HEK293T (cell line): ENCODE data around the gene INO80.

Experiments
- PKNOX1 ChIP-seq: fragments of 450-650 bp; IDR thresholded peaks from 2 replicates; pipeline ENCODE4 v1.6.1; 2016
- SUZ12 ChIP-seq: fragments of 450-650 bp; IDR thresholded peaks from 2 replicates; pipeline ENCODE4 v1.6.1; 2016; ENCODE audit warnings: mild to moderate bottlenecking

- TF ChIP-seq PKNOX1 (no peak), SUZ12 (no peak)
Measured at GRCh38 chr15:41102854-41103253, 13.2 kb downstream of the INO80 start.
